ENCODE results near the gene TOR1B.

TOR1B gene

GRCh38 chr9:129814432-129815223 lies 11.6 kb downstream of the TOR1B start:
- no peak for DNase-seq (ENCODE audit: low spot score)

GRCh38 chr9:129815278-129815677 lies 12.3 kb downstream of the TOR1B start:
- no peak for DNase-seq (ENCODE audit: low spot score)

DNA sequence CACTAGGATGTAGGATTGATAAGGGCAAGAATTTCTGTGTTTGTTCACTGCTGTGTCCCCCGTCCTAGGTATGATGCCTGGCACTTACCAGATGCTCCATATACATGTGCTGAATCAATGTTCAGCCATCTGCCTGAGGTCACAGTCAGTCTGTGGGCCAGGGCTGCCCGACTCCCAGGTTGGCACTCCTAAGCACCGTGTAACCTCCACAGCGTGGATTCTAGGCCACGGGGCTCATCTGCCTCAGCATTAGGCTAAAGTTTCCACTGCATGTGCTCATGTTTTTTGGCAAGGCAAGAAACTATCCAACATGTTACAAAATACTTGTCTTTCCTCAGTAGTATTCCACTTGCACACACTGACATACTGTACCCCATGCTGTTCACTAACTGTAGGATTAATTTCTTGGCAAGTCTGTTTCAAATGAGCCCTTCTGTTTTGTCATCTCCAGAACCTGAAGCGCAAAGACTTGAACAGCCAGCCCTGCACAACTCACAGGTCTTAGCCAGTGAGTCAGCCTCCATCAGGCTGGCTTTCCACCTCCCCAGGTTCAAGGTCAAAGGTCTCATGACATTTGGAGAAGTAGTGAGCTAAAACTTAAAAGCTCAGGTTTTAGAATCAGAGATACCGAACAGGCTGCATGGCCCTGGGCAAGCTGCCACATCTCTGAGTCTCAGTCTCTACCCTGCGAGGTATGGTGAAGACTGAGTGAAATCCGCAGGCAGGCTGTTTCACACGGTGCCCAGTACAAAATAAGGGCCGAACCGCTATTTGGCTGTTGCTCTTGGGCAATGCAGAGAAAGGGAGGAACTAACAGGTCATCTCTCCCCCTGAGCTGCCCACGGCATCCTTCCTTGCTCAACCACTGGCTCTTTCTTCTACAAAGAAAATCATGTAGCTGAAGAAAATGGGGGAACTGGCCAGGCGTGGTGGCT lies 13.8 kb downstream of the TOR1B start:
- DNase-seq (ENCODE audit: low spot score) = no peak

DNA sequence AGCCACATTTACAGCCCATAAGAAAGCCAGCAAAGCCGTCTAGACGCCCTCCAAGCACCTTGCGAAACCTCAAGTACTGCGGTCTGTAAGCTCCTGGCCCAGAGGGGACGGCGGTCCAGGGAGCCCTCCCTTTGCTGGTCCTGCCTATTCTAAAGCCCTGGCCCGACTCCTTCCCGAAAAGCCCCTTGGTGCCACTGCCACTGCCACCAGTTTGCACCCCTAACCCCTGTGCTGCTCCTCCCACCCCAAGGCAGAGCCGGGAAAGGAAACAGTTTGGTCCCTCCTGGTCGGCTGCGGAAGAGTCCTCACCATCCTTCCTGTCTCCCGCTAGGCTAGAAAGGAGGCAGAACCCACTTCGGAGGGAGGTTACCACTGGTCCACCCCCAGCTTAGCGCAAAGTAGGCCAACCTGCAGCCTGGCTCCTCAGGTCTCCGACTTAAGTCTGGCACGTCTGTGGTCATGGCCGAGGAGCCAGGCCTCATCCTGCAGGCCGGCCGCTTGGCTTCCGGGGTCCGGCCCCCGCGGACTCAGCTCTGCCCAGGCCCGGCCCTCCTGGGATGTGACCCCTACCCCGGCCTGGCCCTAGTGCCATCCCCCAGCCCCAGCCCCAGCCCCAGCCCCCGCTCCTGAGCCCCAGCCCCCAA lies 20.0 kb downstream of the TOR1B start:
- no peak for DNase-seq (ENCODE audit: low spot score)

GRCh38 chr9:129823542-129823934 lies 20.6 kb downstream of the TOR1B start:
- no peak for DNase-seq (ENCODE audit: low spot score)

DNA sequence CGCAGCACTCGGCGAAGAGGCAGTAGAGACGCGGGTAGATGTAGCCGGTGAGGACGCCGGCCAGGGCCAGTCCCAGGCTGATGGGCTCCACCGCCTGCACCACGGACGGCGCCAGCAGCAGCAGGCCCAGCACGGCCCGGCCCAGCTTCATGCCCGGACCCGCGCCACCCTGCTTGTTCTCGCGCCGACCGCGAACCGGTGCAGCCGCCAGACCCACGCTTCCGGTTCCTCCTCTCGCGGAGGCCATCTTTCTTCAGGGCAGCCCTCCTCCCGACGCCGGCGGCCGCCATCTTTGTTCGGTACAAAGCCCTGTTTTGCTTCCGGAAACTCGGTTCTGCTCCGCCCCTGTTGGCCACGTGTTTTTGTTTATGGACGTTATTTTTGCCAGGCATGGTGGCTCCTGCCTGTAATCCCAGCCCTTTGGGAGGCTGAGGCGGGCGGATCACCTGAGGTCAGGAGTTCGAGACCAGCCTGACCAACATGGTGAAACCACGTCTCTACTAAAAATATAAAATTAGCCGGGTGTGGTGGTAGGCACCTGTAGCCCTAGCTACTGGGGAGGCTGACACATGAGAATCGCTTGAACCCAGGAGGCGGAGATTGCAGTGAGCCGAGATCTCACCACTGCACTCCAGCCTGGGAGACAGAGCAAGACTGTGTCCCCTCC lies 21.1 kb downstream of the TOR1B start, which contains the start of gene TOR1A:
Gene TOR1A (minus strand): TSS at position 202 of the 667 bp plus-strand sequence. CDS start 51 bp downstream, at position 151.
- peak; percentile 90 for DNase-seq (ENCODE audit: low spot score)

DNA sequence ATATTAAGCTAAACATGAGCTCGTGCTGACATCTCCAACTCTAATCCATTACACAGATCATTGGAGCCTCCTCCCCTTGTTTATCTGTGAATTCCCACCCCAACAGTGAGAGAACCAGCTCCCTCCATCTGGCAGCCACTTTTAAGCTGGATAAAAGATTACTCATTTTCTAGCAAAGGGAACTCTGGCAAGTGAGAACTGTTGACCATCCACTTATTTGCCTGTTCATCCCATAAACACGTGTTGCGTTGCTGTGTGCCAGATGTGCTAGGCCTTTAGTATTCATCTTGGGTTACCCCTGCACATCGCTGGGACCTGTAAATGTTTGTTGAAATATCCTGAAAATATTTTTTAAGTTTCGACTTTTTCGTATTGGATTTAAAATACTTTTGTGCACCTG lies 23.4 kb downstream of the TOR1B start:
- no peak for DNase-seq (ENCODE audit: low spot score)

DNA sequence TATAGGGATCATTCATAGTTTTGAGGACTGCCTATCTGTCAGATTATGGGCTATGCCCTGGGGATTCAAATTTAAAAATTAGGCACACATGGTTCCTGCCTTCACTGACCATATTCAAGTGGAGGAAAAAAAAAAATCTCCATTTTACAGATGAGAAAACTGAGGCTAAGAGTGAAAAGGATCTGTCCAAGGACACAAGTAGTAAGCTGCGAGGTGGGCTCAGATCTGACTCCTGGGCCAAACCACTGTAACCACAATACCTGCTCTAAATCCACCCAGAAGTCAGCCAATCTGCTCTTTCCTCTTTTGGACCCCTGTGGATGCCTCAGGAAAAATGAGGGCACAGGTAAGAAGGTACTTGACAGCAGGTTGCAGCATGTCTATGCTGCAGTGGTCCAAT lies 23.8 kb downstream of the TOR1B start:
- no peak for DNase-seq (ENCODE audit: low spot score)

GRCh38 chr9:129828051-129828450 lies 25.1 kb downstream of the TOR1B start:
- no peak for DNase-seq (ENCODE audit: low spot score)

DNA sequence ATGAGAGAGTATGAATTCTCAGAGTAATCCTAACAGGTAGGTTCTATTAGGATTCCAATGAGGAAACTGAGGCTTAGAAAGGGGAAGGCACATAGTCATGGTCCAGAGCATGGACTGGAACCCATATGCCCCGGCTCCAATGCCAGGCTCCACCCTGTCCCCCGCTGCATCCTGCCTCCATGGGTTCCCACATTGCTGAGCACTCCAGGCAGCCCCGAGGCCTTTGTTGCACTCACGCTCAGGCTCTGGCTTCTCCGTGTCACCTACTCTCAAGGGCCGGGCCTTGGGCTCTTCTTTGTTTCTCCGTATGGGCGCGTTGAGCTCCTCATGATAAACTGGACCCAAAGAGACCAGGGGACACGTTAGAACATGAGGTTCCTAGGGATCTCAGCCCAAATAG lies 26.0 kb downstream of the TOR1B start:
- DNase-seq (ENCODE audit: low spot score) = no peak

GRCh38 chr9:129832982-129833381 lies 30.0 kb downstream of the TOR1B start:
- no peak for DNase-seq (ENCODE audit: low spot score)

DNA sequence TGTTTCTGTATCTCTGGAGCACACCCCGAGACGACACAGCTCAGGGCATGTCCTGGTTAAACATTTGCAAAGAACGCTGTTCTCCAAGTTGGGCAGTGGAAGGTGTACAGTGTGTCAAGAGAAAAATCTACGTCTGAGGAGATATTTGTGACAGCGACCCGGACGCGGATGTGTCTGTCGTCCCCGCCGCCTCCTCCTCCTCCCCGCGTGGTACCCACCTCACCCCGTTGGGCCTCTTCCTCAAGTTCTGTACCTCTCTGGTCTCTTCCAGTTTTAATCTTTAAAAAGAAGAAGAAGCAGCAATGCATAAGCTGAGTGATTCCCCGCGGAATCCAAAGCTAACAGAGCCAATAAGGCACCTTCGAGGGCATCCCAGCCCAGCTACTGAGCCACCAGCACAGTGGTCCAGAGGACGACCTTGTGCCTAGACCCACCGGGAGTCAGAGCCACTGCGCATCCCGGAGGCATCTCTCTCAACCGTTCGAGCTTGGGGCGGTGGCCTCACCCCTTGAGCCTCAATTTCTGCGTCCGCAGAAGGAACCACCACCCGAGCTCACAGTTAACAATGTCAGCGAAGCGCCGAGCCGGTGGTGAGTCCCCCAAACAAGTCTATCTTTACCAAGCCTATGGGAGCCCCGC lies 31.6 kb downstream of the TOR1B start:
- DNase-seq (ENCODE audit: low spot score) = peak; percentile 36

- peak; percentile 97 for DNase-seq (ENCODE audit: low spot score)
Observed at GRCh38 chr9:129835128-129835859, 32.3 kb downstream of the TOR1B start, which contains the start of the genes C9orf78 and USP20. TSS of gene C9orf78 (minus strand) at chr9:129835275. CDS start at chr9:129835221, 54 bp downstream. TSS of gene USP20 (plus strand) at chr9:129835458. CDS start at chr9:129852556, 17,098 bp downstream.

DNA sequence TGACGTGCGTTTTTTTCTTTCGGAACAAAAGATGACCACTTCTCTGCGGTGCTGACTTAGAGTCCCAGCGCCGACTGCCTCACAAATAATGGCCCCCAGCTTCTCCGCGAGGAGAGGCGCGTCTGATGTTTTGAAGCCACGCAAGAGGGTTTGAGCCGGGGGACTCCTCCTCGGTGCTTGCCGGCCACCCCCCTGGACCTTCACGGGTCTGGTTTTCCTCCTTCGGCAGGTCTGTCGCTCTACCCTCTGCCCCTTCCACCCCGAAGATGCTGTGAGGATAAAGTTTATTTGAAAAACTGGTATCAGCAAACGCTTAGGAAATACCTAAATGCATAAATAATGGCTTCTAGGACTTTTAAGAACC lies 32.9 kb downstream of the TOR1B start:
- no peak for DNase-seq (ENCODE audit: low spot score)

GRCh38 chr9:129836311-129837007 lies 33.5 kb downstream of the TOR1B start:
- DNase-seq (ENCODE audit: low spot score) = peak; percentile 50

- peak; percentile 14 for DNase-seq (ENCODE audit: low spot score)
Observed at GRCh38 chr9:129838707-129839259, 35.8 kb downstream of the TOR1B start.

- no peak for DNase-seq (ENCODE audit: low spot score)
Observed at GRCh38 chr9:129839324-129840023, 36.5 kb downstream of the TOR1B start.

- no peak for DNase-seq (ENCODE audit: low spot score)
Observed at GRCh38 chr9:129840034-129840433, 37.0 kb downstream of the TOR1B start.

GRCh38 chr9:129841071-129841470 lies 38.1 kb downstream of the TOR1B start:
- DNase-seq (ENCODE audit: low spot score) = no peak
